Activated effector memory CD4-positive, alpha-beta T cell treated with anti-CD3 and anti-CD28 coated beads, Interleukin-2, amount 50 U/mL, for 16 hours (primary cell): ENCODE measurements around the gene CNIH4.
A peak's percentile ranks its signal among the peaks of the same experiment; 100 is the strongest.
"Not testable (repeated sequence)": the region's sequence is repeated elsewhere in the genome, so short reads cannot be mapped to it uniquely, and the experiment has no call there.

Source experiments
- DNase-seq: peaks from one replicate; pipeline ENCODE4 v3.0.0-alpha.2; 2020

Gene CNIH4

DNA sequence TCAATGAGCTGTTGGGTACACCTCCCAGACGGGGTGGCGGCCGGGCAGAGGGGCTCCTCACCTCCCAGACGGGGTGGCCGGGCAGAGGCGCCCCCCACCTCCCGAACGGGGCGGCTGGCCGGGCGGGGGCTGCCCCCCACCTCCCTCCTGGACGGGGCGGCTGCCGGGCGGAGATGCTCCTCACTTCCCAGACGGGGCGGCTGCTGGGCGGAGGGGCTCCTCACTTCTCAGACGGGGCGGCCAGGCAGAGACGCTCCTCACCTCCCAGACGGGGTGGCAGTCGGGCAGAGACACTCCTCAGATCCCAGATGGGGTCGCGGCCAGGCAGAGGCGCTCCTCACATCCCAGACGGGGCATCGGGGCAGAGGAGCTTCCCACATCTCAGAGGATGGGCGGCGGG, 7.0 kb upstream of the CNIH4 start:
- DNase-seq, result not testable (repeated sequence)

DNA sequence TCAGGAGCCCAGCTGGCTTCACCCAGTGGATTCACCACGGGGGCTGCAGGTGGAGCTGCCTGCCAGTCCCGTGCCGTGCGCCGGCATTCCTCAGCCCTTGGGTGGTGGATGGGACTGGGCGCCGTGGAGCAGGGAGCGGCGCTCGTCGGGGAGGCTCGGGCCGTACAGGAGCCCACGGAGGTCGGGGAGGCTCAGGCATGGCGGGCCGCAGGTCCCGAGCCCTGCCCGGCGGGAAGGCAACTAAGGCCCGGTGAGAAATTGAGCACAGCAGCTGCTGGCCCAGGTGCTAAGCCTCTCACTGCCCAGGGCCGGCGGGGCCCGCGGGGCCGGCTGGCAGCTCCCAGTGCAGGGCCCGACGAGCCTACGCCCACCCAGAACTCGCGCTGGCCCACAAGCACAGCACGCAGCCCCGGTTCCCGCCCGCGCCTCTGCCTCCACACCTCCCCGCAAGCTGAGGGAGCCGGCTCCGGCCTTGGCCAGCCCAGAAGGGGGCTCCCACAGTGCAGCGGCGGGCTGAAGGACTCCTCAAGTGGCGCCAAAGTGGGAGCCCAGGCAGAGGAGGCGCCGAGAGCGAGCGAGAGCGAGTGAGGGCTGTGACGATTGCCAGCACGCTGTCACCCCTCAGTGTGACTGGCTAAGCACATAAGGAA, 4.1 kb upstream of the CNIH4 start:
- DNase-seq, result not testable (repeated sequence)

DNA sequence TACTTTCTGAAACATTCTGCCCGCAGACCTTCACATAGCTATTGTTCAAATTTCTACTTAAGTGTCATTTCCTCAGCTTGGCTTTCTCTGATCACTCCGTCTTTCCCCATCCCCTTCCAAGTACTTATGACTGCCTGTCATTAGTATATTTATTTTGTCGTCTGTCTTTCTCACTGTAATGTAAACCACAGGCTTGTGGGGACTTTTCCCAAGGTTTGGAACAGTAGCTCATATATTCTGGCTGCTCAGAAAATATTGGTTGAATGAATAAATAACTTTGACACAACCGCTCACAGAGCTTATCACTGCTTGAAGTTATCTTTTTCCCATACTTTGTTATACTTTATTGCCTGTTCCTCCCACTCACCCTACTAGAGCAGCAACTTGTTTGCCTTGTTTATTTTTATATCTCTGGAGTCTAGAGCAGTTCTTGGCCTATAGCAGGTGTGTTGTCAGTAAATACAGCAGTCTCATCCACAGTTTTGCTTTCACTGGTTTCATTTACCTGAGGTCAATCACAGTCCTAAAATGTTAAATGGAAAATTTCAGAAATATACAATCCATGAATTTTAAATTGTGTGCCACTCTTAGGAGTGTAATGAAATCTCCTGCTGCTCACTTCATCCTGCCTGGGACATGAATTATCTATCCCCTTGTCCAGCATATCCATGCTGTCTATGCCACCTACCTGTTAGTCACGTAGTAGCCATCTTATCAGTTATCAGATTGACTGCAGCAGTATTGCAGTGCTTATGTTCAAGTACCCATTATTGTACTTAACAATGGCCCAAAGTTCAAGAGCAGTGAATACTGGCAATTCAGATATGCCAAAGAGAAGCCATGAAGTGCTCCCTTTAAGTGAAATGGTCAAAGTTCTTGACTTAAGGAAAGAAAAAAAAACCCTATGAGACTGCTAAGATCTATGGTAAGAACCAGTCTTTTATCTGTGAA, 2.4 kb upstream of the CNIH4 start:
- no peak for DNase-seq

DNA sequence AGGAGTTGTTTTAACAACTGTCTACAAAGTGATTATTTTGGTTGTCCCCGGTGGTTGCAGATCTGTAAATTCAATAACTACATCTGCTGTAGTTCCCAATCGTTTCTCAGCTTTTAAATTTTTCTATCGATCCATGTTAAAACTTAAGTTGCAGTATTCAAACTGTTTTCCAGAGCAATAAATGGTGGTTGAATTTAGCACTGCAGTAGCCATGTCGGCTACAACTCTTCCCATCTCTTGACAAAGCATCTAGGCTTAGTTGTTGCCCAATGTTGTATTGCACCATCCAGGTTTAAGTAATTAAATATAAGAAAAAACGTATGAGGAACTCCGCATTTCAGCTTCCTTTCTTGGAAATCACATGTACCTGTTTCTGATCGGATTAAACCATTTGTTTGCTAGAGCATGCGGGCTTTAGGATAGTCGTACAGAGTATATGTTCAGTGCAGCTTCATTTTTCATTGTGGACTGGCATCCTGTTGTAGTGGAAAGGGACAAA, 996 bp downstream of the CNIH4 start:
- no peak for DNase-seq

DNA sequence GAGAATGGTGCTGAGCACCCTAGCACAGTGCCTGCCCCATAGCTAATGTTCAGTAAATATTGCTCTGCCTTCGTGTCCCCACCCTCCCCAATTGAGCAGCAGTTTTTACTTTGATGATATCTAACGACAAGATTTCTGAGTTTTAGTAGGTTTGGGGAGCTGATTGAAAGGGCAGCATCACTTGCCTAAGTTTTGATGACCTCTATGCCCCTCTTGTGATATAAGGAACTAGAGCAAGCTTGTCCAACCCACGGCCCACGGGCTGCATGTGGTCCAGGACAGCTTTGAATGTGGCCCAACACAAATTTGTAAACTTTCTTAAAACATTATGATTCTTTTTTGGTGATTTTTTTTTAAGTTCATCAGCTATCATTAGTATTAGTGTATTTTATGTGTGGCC, 1.6 kb downstream of the CNIH4 start:
- DNase-seq, result no peak

DNA sequence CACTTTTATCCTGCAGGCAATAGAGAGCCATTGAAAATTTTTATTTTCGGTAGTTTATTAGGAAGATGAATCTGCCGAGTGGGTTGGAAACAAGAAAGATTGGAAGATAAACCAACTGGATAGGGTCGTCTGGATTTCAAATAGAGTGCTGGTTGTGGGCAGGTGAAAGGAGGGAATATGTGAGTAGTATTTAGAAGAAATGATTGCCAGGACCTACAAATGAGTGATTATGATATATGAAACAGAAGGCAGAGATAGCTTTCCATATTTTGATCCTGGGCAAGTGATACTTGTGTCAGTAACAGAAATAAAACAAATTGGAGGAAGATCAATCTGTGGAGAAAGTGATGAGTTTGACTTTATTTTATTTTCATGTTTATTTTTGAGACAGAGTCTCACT, 2.5 kb downstream of the CNIH4 start:
- no peak for DNase-seq

DNA sequence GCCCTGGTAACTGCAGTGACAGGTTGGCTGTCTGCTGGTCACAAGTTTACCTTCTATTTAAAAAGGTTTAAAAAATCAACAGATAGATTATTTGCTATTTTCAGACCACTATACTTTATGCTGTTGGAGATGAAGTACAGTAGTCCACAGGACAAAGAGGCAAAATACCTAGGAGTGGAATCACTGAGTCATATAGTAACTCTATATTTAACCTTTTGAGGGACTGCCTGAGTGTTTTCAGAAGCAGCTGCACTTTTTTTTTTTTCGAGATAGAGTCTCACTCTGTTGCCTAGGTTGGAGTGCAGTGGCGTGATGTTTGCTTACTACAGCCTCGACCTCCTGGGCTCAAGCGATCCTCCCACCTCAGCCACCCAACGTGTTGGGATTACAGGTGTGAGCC, 11.7 kb downstream of the CNIH4 start:
- no peak for DNase-seq

DNA sequence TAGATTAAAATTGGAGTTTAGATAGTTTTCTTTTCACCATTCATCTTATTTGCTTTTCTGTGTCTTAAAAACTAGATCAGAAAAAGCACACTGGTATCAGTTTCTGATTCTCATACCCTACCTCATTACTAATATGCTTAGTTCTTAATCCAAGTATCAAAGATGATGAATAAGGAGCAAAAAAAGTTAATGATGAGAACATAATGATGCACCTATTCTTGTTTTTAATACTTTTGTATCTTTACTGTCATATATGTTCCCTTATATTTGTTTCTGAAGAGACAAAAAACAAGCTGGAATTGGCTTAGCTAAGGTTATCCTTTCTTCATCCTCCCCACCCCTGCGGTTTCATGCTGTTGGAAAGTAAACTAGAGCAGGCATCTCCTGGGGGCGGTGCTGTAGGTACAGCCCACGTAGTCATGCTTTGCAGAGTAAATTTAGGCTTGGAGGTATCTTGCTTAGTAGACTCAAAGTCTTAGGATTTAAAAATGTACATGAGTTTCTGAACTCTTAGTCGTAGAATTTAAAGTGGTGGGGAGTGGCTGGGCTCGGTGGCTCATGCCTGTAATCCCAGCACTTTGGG, 16.4 kb downstream of the CNIH4 start:
- DNase-seq, result no peak

DNA sequence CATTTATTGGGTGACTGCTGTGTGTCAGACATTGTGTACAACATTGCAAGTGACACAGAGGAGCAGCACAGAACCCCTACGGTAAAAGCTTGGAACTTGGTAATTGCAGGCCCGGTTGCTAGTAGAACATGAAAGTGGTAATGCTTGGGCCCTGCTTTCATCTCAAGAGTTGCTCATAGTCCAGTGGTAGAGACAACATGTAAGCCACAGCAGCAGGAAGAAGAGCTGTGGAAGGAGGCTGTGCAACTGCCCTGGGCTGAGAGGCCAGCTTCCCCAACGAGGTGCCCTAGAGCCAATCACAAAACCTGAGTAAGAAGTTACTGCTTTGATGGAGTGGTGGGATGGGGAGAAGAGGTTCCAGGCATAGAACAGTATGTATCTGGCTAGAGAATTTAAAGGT, 18.4 kb downstream of the CNIH4 start:
- DNase-seq, result no peak

DNA sequence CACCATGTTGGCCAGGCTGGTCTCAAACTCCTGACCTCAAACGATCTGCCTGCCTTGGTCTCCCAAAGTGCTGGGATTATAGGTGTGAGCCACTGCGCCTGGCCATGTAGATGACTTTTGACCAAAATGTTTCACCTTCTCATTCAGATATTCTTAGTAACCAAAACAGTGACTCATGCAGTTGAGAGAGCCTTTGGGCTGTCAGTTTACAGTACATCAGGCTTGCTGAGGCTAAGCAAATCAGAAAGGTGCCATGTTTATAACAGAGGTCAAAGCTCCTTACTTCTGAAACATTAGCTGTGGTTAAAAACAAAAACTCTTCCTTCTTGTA, 21.0 kb downstream of the CNIH4 start:
- DNase-seq, result no peak

DNA sequence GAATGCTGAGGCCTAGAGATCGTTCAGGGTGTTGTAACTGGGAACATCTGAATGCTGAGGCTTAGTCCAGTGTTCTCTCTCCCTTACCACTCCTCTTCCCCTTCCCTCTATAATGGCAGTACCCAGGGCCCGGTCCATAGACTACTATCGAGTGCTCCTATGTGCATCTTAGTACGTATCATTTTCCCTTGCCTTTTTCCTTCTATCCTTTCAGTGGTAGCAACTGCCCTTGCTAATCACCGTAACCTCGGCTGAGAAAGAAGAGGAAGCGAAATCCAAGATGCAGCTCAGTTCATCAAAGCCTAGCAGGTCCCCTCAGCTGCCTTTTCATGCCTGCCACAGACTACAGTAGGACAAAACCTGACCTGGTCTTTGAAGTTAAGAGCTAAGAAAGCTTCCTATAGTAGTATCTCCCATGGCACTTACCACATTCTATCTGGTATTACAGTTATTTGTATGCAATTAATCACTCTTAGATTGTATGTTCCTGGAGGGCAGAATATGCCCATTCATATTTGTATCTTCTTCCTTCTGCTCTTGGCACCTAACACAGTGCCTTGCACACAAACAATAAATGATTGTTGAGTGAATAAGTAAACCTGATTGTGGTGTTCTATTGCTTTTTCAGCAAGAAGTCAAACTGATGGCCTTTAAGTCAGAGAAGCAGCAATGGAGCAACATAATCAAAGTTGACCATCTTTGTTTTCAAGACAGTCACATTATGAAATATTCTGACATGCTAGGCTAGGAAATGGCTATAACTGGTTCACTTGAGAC, 22.4 kb downstream of the CNIH4 start:
- DNase-seq, result no peak

DNA sequence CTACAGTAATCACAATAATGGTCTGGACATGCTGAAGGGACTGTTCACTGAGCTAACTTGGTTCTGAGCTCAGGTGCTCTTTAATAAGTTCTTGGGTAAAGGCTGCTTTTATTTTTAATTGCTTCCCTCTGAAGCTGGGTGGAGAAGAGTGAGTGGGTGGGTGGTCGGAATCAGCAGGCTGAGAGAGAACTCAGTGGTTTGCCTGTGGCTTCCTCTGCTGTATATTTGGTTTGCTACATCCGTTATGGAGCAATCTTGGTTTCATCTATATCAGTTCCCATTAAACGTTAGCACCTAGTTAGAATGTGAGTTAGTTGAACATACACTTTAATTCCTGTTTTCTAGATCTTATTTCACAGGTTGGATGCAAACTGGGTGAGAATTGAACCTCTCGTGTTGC, 23.3 kb downstream of the CNIH4 start:
- peak; percentile 79 for DNase-seq

DNA sequence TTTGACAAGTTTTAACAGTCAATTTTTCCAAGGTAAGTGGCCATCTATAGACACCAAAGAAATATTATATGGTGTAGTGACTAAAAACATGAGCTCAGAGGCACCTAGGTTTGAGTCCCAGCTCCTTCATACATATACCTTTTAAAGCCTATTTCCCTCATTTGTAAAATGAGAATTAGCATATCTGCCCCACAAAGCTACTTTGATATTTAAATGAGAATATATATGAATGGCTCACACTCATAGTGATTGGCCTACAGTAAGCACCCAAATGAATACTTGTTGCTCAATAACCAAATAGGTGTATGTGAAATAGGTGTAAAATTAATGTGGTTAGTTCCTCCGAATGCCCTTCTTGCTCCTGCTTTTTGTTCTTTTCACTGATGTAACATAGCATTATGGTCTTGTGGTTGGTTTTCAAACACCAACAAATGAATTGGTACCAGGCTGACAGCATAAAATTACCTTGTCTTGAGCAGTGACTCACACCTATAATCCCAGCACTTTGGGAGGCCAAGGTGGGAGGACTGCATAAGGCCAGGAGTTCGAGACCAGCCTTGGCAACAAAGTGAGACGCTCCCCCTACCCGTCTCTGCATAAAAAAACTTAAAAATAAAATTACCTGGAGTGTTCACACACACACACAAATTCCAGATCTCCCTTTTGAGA, 25.3 kb downstream of the CNIH4 start:
- DNase-seq, result no peak

DNA sequence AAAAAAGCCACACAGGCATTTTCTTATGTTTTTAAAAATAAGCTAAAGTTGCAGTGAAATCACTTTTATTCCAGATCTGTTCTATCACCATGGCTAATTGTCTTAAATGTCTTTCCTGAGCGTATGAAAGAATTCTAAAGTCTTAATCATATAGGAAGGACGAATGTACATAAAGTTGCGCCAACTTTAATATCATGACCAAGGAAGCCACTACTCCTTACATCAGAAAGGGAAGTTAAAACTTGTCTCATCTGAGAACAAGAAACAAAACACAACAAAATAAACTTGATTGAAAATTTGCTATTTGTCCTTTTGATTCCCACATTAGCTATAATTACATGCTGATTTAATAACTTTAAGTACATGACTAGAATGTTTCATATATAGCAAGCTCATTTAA, 26.5 kb downstream of the CNIH4 start:
- no peak for DNase-seq

DNA sequence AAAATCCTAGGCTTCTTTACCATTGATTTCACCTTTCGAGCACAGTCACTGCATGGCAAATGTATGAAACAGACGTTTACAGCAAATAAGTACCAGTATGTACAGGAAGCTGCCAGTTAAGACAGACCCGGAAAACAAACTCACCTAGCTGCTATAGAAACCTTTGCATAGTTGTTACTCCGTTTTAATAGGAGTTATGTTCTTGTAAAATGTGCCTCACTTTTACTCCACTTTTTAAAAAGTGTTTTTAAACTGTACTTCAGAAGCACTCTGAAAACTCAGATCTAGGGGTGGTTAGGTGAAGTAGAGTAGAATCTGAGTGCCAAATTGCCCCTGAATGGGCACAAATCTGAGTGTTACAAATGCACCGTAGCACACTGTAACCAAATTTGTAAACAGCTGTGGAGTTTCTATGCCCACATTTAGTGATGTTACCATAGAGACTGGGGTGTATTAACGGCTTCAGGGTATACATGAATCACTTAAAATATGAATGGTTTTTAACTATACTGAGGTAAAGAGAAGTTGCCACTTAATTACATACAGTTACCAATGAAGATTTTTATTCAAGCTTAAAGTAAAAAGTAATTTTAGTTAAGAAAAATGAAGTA, 30.7 kb downstream of the CNIH4 start:
- no peak for DNase-seq

DNA sequence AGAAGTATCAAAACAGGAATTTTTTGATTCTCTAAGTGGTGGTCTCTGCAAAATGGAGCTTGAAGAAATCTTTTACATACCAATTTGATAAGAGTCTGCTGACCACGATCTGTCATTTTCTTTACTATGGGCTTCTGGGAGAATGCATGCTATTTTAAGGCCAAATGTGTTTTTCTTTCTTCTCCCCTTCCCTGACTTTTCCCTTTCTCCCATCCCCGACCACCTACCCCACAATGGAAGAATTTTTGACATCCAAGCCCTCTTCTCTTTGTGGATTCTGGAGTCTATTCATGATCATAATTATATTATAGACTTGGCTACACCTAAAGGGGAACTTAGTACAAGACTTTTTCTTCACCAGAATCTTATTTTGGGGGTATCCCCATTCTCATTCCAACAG, 31.3 kb downstream of the CNIH4 start:
- DNase-seq, result no peak

DNA sequence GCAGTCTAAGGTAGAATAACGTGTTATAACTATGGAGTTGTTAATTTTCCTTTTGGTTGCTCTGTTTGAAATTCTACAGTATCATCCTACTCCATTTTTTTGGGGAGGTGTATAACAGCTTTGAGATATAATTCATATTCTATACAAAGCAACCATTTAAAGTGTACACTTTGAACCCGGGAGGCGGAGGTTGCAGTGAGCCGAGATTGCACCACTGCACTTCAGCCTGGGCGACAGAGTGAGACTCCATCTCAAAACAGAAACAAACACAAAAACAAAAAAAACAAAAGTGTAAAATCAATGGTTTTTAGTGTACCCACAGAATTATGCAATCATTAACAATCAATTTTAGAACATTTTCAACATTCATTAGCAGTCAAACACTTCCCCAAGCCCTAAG, 33.8 kb downstream of the CNIH4 start:
- no peak for DNase-seq

DNA sequence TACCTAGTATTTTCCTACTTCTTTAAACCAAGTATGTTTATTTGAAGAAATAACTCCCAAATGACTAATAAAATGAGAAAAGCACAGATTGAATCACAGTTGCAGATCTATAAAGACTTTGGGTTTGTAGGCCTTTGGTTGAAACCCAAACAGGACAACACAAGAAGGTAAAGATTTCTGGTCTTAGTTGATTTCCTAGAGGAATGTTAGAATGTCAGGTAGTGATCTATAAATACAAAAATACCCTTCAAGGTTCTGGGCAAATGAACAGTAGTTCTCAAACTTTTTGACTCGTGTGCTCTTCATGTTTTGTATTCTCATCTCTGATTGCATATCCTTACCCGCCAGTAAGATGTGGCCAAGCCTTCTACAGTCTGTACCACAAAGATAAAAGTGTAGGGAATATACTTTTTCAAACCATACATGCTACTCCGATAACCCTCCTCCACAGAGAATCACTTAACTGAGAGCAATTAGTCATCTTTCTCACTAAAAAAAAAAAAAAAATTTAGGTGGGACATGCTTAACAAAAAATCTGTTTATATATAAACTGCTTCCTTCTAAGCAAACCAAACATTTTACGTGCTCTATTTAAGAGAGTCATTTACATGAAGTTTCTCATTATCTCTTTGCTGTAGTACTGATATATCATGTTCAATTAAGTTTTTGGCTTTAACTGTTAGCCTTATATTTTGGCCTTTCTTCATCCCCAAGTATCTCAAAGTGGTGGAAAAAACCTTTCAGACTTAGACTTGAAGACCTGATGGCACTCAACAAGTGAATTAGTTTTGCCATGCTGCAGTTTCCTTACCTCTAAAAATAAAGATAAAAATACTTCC, 36.0 kb downstream of the CNIH4 start:
- DNase-seq, result no peak

DNA sequence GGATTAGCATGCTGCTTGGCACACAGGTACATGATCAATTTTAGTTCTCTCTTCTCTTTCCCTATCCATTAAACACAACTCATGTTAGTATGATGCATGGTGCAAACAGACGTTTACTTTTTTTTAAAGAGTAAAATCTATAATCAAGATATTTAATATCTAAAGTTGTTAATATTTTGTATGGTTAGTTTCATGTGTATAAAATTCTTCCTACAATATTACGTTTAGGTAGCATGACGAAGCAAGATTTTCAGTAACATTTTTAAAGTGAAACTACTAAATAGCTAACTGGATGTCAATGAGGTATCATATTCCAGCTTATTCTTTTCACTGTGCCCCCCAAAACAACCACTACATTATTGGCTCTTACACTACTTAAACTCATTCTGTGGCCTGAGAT, 36.6 kb downstream of the CNIH4 start:
- no peak for DNase-seq

DNA sequence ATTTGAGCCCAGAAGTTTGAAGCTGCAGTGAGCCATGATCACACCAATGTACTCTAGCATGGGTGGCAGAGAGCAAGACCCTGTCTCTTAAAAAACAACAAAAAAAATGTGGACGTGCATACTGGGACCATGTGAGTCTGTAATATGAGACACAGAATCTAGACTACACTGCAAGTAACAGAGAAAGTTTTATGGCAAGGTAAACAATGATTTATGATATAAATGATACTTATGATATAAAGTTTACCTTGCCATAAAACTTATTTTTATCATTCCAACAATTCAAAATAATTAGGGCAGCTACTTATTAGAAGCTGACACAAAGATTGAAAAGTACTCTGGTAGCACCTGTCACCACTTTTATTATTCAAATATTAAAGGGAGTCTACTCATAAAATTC, 43.2 kb downstream of the CNIH4 start:
- DNase-seq, result no peak

DNA sequence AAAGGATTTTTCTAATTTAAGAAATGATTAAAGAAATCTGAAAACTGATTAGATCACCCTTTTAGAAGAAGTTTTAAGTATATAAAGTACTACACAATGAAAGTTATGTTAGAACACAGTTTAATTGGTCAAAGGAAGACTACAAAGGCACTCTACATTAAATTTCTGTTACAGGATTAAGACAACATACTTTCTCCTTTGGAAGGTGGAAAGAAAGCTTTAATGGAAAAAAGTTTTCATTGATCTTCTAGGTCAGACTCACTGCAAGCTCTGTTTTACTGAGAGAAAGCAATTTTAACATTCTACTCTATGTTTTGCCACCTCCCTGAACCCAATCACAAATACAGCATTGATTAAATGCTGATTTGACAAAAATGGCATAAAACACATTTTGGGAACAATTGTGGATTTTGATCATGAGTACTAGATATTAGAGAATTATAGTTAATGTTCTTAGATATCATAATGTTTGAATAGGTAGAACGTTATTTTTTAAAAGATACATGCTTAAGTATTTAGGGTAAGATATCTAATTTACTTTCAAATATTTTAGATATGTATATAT, 45.9 kb downstream of the CNIH4 start:
- DNase-seq, result no peak
